ENCODE results near the gene CHRD.
A peak's percentile ranks its signal among the peaks of the same experiment; 100 is the strongest.

CHRD gene

GRCh38 chr3:184346480-184347190, 33.2 kb upstream of the CHRD start:
- DNase-seq: peak in 1 of 58 donors; percentile 6

- DNase-seq: no peak
Observed at GRCh38 chr3:184347321-184348056, 32.4 kb upstream of the CHRD start.

GRCh38 chr3:184348057-184348382, 31.8 kb upstream of the CHRD start:
- DNase-seq: no peak

GRCh38 chr3:184349563-184350470, 30.0 kb upstream of the CHRD start:
- peak in 14 of 58 donors; percentile 11 to 44 (median 27) for DNase-seq

GRCh38 chr3:184350618-184351017, 29.2 kb upstream of the CHRD start:
- DNase-seq: no peak

DNA sequence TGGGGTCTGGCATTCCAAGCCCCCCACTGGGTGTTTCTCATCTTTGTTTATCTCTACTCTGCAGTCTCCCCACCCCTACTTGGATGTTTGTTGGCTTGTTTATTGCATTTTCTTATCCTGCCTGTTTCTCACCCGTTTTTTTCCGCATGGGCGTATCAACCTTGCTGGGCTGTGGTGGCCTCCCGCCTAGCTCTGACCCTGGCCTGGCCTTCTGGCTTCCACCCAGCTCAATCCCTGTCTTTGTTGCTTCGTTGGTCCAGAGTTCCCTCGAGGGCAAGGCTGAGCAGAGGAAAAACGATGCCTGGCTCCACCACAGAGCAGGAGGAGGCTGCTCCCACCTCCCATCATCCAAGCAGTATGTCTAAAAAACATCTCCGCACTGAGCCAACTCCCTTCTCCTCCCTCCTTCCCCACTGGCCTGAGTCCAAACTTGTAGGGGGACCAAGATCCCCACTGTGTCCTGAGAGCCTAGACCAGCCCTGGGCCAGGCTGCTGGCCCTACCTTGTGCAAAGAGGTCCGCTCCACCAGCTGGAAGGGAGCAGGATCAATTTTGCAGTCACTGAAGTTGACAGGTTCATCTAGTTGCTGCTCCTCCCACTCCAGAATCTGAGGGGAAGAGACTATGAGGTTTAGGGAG, 28.2 kb upstream of the CHRD start:
- peak in 1 of 58 donors; percentile 19 for DNase-seq

- DNase-seq: no peak
Observed at GRCh38 chr3:184352149-184352785, 27.6 kb upstream of the CHRD start.

DNA sequence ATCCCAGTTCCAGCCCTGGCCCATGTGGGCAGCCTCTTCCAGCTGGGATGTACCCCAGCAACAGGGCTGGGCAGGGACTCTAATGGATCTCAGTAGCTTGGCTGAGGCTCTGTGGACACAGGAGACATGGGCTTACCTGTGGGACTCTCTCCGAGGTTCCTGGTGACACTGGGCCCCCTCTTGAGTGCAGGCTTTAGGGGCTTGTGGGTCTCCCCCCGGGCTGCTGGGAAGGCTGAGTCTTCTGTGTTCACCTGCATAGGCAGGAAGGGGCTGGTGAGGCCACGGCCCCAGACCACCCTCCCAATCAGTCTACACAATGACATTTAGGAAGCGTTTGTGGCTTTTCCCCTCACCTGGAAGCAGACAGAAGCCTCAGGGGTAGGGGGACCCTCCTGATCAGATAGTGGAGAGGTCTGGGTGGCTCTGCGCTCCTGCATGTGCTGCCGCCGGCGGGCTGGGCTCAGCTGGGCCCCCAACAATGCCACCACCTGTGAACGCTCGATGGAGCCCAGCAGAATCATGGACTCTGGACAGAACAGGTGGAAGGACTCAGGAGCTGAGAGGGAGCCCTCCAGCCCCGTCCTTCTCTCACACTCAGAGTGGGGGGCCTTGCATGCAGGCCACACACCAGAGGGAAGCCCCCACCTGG, 26.8 kb upstream of the CHRD start:
- no peak for DNase-seq

GRCh38 chr3:184353546-184353941, 26.3 kb upstream of the CHRD start:
- DNase-seq: no peak

DNA sequence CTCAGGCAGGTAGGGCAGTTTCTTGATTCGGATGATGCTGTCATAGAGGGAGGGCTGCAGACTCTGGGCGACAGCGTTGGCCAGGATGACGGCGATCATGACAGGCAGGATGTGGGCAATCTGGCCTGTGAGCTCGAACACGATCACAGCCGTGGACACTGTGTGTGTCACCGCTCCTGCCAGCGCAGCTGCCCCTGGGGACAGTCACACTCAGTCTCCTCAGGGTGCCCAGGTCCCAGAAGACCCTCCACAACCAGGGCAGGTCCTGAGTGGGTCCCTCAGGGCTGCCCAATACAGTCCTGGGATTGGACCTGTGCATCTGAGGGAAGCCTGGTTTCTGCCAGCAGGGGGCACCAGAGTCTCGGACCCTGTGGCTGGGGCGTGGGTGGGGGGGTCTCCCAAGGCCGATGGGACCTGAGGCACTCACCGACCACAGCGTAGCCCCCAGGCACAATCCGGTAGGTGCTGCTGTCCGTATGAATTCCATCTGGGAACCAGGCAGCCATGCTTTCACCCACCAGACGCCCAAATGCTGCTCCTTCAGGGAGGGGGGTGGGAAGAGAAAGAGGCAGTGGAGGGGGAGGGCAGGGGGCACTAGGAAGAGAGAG, 25.6 kb upstream of the CHRD start:
- DNase-seq: peak in 18 of 58 donors; percentile 2 to 71 (median 25)

GRCh38 chr3:184354754-184355153, 25.1 kb upstream of the CHRD start:
- no peak for DNase-seq

GRCh38 chr3:184355261-184356040, 24.4 kb upstream of the CHRD start:
- DNase-seq: no peak

DNA sequence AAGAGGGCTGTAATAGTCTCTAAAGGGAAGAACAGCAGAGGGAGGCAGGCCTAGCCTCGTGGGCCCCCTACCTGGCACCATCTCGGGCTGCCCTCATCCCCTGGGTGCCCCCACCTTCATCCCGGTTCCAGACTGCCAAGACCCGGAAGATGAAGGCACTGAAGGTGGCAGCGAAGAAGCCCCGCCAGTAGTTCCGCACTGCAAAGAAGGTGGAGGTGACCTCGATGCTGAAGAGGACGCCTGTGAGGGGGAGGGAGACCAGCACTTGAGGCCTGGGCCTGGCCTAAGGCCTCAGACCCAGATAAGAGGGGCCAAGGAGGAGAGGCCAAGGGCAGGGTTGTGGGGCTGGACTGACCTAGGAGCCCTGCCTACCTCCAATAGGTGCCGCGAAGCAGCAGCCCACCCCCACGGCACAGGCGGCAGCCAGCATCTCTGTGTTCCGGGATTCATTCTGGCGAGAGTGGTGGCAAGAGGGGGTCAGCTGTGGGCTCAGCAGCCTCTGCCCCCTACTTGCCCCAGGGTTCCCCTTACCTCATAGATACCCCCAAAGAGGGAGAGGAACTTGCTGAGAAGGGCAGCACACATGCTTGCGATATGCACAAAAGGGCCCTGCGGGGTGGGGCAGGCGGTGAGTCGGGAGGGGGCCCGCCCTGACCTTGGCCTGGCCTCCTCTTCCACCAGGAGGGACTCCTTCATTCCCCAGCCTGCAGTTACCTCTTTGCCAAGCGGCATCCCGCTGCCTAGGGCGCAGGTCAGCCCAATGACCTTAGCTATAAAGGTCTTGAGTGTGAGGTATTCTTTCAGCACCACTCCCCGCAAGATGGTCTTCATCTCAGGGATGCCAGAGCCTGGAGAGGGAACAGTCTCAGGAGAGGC, 22.4 kb upstream of the CHRD start:
- no peak for DNase-seq

- no peak for DNase-seq
Observed at GRCh38 chr3:184358124-184358767, 21.6 kb upstream of the CHRD start.

GRCh38 chr3:184358921-184359350, 20.9 kb upstream of the CHRD start:
- DNase-seq: no peak

- DNase-seq: peak in 43 of 58 donors; percentile 17 to 83 (median 58)
Observed at GRCh38 chr3:184359610-184360009, 20.2 kb upstream of the CHRD start.

Data from anterior cingulate cortex (tissue), 58 donors.